H1 (cell line): Measurements from ENCODE around the gene PDZRN3. TPM values are rescaled to one million over a fixed set of nuclear protein-coding genes. Genes with fewer than 3 reads are reported as not detected.

ENCODE experiments used
- CTCF ChIA-PET: fragments of 300-600 bp; sonication (Branson Sonifier 250); formaldehyde crosslinking; loops from one replicate; lab custom pipeline; 2021; ENCODE audit not compliant: partially characterized antibody; lab: Charles Lee
- POLR2A ChIA-PET: fragments of 300-600 bp; sonication (Branson Sonifier 250); formaldehyde crosslinking; loops from one replicate; lab custom pipeline; 2021; ENCODE audit warnings: inconsistent platforms; ENCODE audit not compliant: partially characterized antibody; lab: Charles Lee
- DNase-seq, 2 experiments: peaks; one replicate each; pipeline versions ENCODE4 v3.0.0 to v3.0.0-alpha.2; 2010 to 2022; ENCODE audit warnings: low spot score in 2 of 2, low read depth in 1 of 2, mixed read lengths in 1 of 2
- FAIRE-seq: peaks from 2 replicates; lab custom pipeline; 2011; peaks lifted over from hg19 to GRCh38; lab: Jason Lieb, UNC
- H2AFZ ChIP-seq: 2 replicates; pipeline ENCODE4 v1.8.1; 2012; ENCODE audit warnings: low read length, inconsistent platforms
- H2AK5ac ChIP-seq: 2 replicates; pipeline ENCODE4 v1.6.1; 2013; ENCODE audit warnings: low read depth, low read length
- H2BK120ac ChIP-seq: replicated peaks from 2 replicates; pipeline ENCODE3; 2013; ENCODE audit warnings: low read depth, low read length, inconsistent platforms
- H2BK12ac ChIP-seq: 2 replicates; pipeline ENCODE4 v1.6.1; 2013; ENCODE audit warnings: low read depth, low read length
- H2BK15ac ChIP-seq: 2 replicates; pipeline ENCODE4 v1.6.1; 2013; ENCODE audit warnings: low read length
- H2BK20ac ChIP-seq: 2 replicates; pipeline ENCODE4 v1.6.1; 2013; ENCODE audit warnings: low read length
- H2BK5ac ChIP-seq: 2 replicates; pipeline ENCODE4 v1.6.1; 2013; ENCODE audit warnings: low read depth, low read length
- H3K14ac ChIP-seq: 2 replicates; pipeline ENCODE4 v1.6.1; 2013; ENCODE audit warnings: inconsistent platforms; ENCODE audit not compliant: insufficient read length
- H3K18ac ChIP-seq: 2 replicates; pipeline ENCODE4 v1.6.1; 2013; ENCODE audit warnings: low read length; ENCODE audit errors: extremely low read depth
- H3K23ac ChIP-seq: 2 replicates; pipeline ENCODE4 v1.6.1; 2013; ENCODE audit warnings: inconsistent platforms; ENCODE audit not compliant: insufficient read length
- H3K23me2 ChIP-seq: 2 replicates; pipeline ENCODE4 v1.6.1; 2013; ENCODE audit warnings: low read depth, low read length
- H3K27ac ChIP-seq: 2 replicates; pipeline ENCODE4 v1.6.1; 2011; ENCODE audit warnings: low read depth, low read length, inconsistent platforms
- H3K27me3 ChIP-seq, 4 experiments: replicated peaks in 1 of 4; 1 replicate in 1 of 4; 2 replicates in 3 of 4; pipeline versions ENCODE4 v1.6.1 to v1.8.1; 2011 to 2013; ENCODE audit warnings: low read length in 3 of 4, mild to moderate bottlenecking in 3 of 4, inconsistent platforms in 2 of 4, mixed read lengths in 2 of 4, moderate library complexity in 1 of 4; ENCODE audit not compliant: control insufficient read depth in 3 of 4, insufficient read depth in 3 of 4; ENCODE audit errors: extremely low read depth in 1 of 4
- H3K36me3 ChIP-seq, 4 experiments: 2 replicates each; pipeline versions ENCODE4 v1.6.1 to v1.8.1; 2011 to 2013; ENCODE audit warnings: mild to moderate bottlenecking in 4 of 4, low read length in 3 of 4, moderate library complexity in 2 of 4, control low read depth in 1 of 4, inconsistent platforms in 1 of 4; ENCODE audit not compliant: insufficient read depth in 4 of 4, control insufficient read depth in 2 of 4
- H3K4ac ChIP-seq: replicated peaks from 2 replicates; pipeline ENCODE3; 2013; ENCODE audit warnings: low read length, low read depth, mixed read lengths, inconsistent platforms; ENCODE audit not compliant: insufficient read length
- H3K4me1 ChIP-seq, 4 experiments: replicated peaks in 1 of 4; 1 replicate in 1 of 4; 2 replicates in 3 of 4; pipeline versions ENCODE4 v1.6.1 to v1.8.1; 2011 to 2013; ENCODE audit warnings: low read length in 3 of 4, inconsistent platforms in 2 of 4, mixed read lengths in 1 of 4; ENCODE audit not compliant: insufficient read depth in 4 of 4, control insufficient read depth in 3 of 4
- H3K4me2 ChIP-seq, 2 experiments: 2 replicates each; pipeline versions ENCODE4 v1.6.1 to v1.8.1; 2011 to 2013; ENCODE audit warnings: low read depth in 2 of 2, low read length in 2 of 2, control low read depth in 1 of 2, inconsistent platforms in 1 of 2, mild to moderate bottlenecking in 1 of 2; ENCODE audit not compliant: insufficient read depth in 1 of 2
- H3K4me3 ChIP-seq, 4 experiments: fragments of 200-600, 300-600 bp in 1 of 4; sonication (generic), shearing (Covaris generic), sonication (Bioruptor Twin) in 1 of 4; 2 replicates each; pipeline versions ENCODE4 v1.5.1 to v1.8.1; 2011 to 2016; ENCODE audit warnings: low read length in 4 of 4, low read depth in 3 of 4, control low read depth in 2 of 4, inconsistent platforms in 2 of 4, mild to moderate bottlenecking in 2 of 4, mixed read lengths in 1 of 4, moderate library complexity in 1 of 4; ENCODE audit not compliant: insufficient read depth in 2 of 4; ENCODE audit errors: extremely low read depth in 1 of 4
- H3K56ac ChIP-seq: replicated peaks from 2 replicates; pipeline ENCODE3; 2013; ENCODE audit warnings: low read depth, mild to moderate bottlenecking, mixed read lengths, low read length, inconsistent platforms; ENCODE audit not compliant: insufficient read length
- H3K79me1 ChIP-seq: 2 replicates; pipeline ENCODE4 v1.6.1; 2013; ENCODE audit warnings: low read depth, low read length, control low read depth
- H3K79me2 ChIP-seq, 2 experiments: 2 replicates each; pipeline versions ENCODE4 v1.6.1 to v1.8.1; 2012 to 2013; ENCODE audit warnings: low read length in 2 of 2, mild to moderate bottlenecking in 2 of 2, inconsistent platforms in 1 of 2; ENCODE audit not compliant: insufficient read depth in 2 of 2, control insufficient read depth in 1 of 2
- H3K9ac ChIP-seq, 4 experiments: replicated peaks in 1 of 4; 1 replicate in 1 of 4; 2 replicates in 3 of 4; pipeline versions ENCODE4 v1.6.1 to v1.8.1; 2011 to 2013; ENCODE audit warnings: low read depth in 3 of 4, low read length in 3 of 4, control low read depth in 2 of 4, mild to moderate bottlenecking in 2 of 4, moderate library complexity in 2 of 4, inconsistent platforms in 1 of 4; ENCODE audit errors: extremely low read depth in 1 of 4
- H3K9me3 ChIP-seq, 2 experiments: 2 replicates each; pipeline versions ENCODE4 v1.6.1 to v1.8.1; 2012 to 2013; ENCODE audit warnings: mild to moderate bottlenecking in 2 of 2, moderate library complexity in 2 of 2, control low read depth in 1 of 2, inconsistent platforms in 1 of 2, low read depth in 1 of 2, low read length in 1 of 2, mixed read lengths in 1 of 2; ENCODE audit not compliant: insufficient read depth in 2 of 2
- H4K20me1 ChIP-seq, 2 experiments: replicated peaks in 1 of 2; 2 replicates each; pipeline versions ENCODE3 to v1.8.1; 2011 to 2013; ENCODE audit warnings: inconsistent platforms in 2 of 2, low read length in 2 of 2, mild to moderate bottlenecking in 1 of 2; ENCODE audit not compliant: insufficient read depth in 2 of 2, control insufficient read depth in 1 of 2
- H4K5ac ChIP-seq: 2 replicates; pipeline ENCODE4 v1.6.1; 2013; ENCODE audit warnings: low read length, low read depth, mixed read lengths, inconsistent platforms; ENCODE audit not compliant: insufficient read length
- H4K8ac ChIP-seq: 2 replicates; pipeline ENCODE4 v1.8.0; 2013; ENCODE audit warnings: mild to moderate bottlenecking, moderate library complexity, low read length, inconsistent platforms; ENCODE audit not compliant: insufficient read depth; ENCODE audit errors: extremely low read depth
- H4K91ac ChIP-seq: replicated peaks from 2 replicates; pipeline ENCODE3; 2013; ENCODE audit warnings: low read length, mixed read lengths, inconsistent platforms; ENCODE audit not compliant: insufficient read length
- ATF3 ChIP-seq: IDR thresholded peaks from 2 replicates; pipeline ENCODE4 v1.6.1; 2011; ENCODE audit warnings: low read depth, mild to moderate bottlenecking, low read length; ENCODE audit not compliant: insufficient read depth
- CHD2 ChIP-seq: IDR thresholded peaks from 2 replicates; pipeline ENCODE4 v1.6.1; 2012; ENCODE audit warnings: low read length, improper control_type of control experiment
- EP300 ChIP-seq, 2 experiments: IDR thresholded peaks; 1 replicate in 1 of 2; 2 replicates in 1 of 2; pipeline ENCODE4 v1.6.1; 2011 to 2012; ENCODE audit warnings: low read depth in 2 of 2, low read length in 2 of 2, mild to moderate bottlenecking in 2 of 2, borderline replicate concordance in 1 of 2, inconsistent platforms in 1 of 2, moderate library complexity in 1 of 2
- KDM4A ChIP-seq: IDR thresholded peaks from one replicate; pipeline ENCODE4 v1.7.1; 2012; ENCODE audit warnings: low read depth, mild to moderate bottlenecking, moderate library complexity, low read length, inconsistent platforms; ENCODE audit not compliant: severe bottlenecking
- POU5F1 ChIP-seq: IDR thresholded peaks from 2 replicates; pipeline ENCODE4 v1.6.1; 2011; ENCODE audit warnings: low read depth, mild to moderate bottlenecking, low read length, moderate library complexity
- RFX5 ChIP-seq: IDR thresholded peaks from 2 replicates; pipeline ENCODE4 v1.6.1; 2011; ENCODE audit warnings: low read depth, low read length, improper control_type of control experiment, borderline replicate concordance
- RXRA ChIP-seq: IDR thresholded peaks from 2 replicates; pipeline ENCODE4 v1.6.1; 2011; ENCODE audit warnings: low read depth, mild to moderate bottlenecking, low read length, moderate library complexity; ENCODE audit not compliant: insufficient read depth
- SIX5 ChIP-seq: IDR thresholded peaks from 2 replicates; pipeline ENCODE4 v1.6.1; 2011; ENCODE audit warnings: mild to moderate bottlenecking, low read depth, low read length
- WGBS, 2 experiments: shearing (Covaris generic) in 1 of 2; methylation state at CpG; one replicate each; pipeline versions ENCODE4 v1.1.6 to v1.1.7; 2013 to 2015; ENCODE audit warnings: low lambda C conversion rate in 2 of 2, mixed read lengths in 2 of 2, inconsistent platforms in 1 of 2, low coverage in 1 of 2, missing lambda C conversion rate in 1 of 2; ENCODE audit not compliant: insufficient replicate concordance in 2 of 2, insufficient coverage in 1 of 2, insufficient read length in 1 of 2; ENCODE audit errors: extremely low coverage in 1 of 2, missing lambda C conversion rate in 1 of 2; 5-methylcytosine and 5-hydroxymethylcytosine counted together
- polyA plus RNA-seq, 7 experiments: library from polyadenylated mRNA; depleted of rRNA in 3 of 7; stranded (reverse) in 5 of 7; unstranded in 2 of 7; fragments of >200 nt in 5 of 7; fragments of 200-250 nt in 2 of 7; gene quantifications; 1 replicate in 5 of 7; 2 replicates in 1 of 7; 4 replicates in 1 of 7; pipeline versions ENCODE4 v1.2.1 to v1.2.3, GENCODE V29; 2011 to 2013; ENCODE audit warnings: missing spikeins in 2 of 7, mixed read lengths in 2 of 7
- total RNA-seq: library from RNA; stranded (reverse); fragmentation: NEBNext Ultra II Directional; extraction: Animal tissue kit (Norgen Biotek cat#: 25700); gene quantifications from 2 replicates; pipeline ENCODE4 v1.2.1, GENCODE V29; 2021

The PDZRN3 gene
- total and polyA plus RNA-seq, 2 of the 8 experiments (the other 6 are each of a cell fraction or from before 2014, with no cell fraction given): 4.2 to 20.5 TPM

GRCh38 chr3:73389928-73390327 lies 234.8 kb downstream of the PDZRN3 start:
- H3K18ac ChIP-seq: no peak overlapping the region
- no peak overlapping the region for H2BK120ac ChIP-seq
- FAIRE-seq: no peak
- no peak overlapping the region for H2BK20ac ChIP-seq
- H3K27me3 ChIP-seq: no peaks in the 10 kb centered on the region
- H3K79me2 ChIP-seq: no peaks in the 10 kb centered on the region
- H3K23ac ChIP-seq: no peak overlapping the region
- H3K4me3 ChIP-seq: no peak overlapping the region
- no peak overlapping the region for H3K4me2 ChIP-seq
- no peak overlapping the region for H2BK12ac ChIP-seq
- no peak overlapping the region for H2AK5ac ChIP-seq
- no peak overlapping the region for H4K91ac ChIP-seq
- no peak overlapping the region for H3K27ac ChIP-seq
- no peak overlapping the region for H2BK5ac ChIP-seq
- no peak overlapping the region for H2AFZ ChIP-seq
- no peak overlapping the region for H4K5ac ChIP-seq
- H3K23me2 ChIP-seq: no peaks in the 10 kb centered on the region
- CTCF ChIA-PET: no interaction called here
- no peak overlapping the region for H3K4ac ChIP-seq
- H3K79me1 ChIP-seq: no peaks in the 10 kb centered on the region; the same call in 1 of the 2 replicates
- H4K20me1 ChIP-seq: no peaks in the 10 kb centered on the region
- H3K14ac ChIP-seq: no peak overlapping the region
- POLR2A ChIA-PET: no interaction called here
- no peak overlapping the region for H2BK15ac ChIP-seq
- H3K56ac ChIP-seq: no peak overlapping the region
- H3K9ac ChIP-seq: no peak overlapping the region
- peaks cover 2 to 20% (median 7%) of the 10 kb centered on the region in 4 experiments; a peak in 6 of 8 replicates for H3K36me3 ChIP-seq
- H3K4me1 ChIP-seq: no peaks in the 10 kb centered on the region
- 100% methylated on average over 1 of the region's 1 CpG; no CpG with 5 or more reads in 1 of the 2 experiments for WGBS, 2 experiments
- TF ChIP-seq POU5F1 (no peak), RFX5 (no peak), EP300 (IDR thresholded peaks at IDR 0.05; ENCODE audit: borderline replicate concordance in 1 of 2, low read depth in 2 of 2, low read length in 2 of 2) (no peak), KDM4A (no peak), ATF3 (no peak), SIX5 (no peak), CHD2 (no peak), RXRA (no peak)
- no peak for DNase-seq
- H4K8ac ChIP-seq: no peak overlapping the region
- no peaks in the 10 kb centered on the region for H3K9me3 ChIP-seq
